K562 (cell line): Measurements from ENCODE around the gene LIFR.

Experiments
- CBX5 ChIP-seq: IDR thresholded peaks from 2 replicates; pipeline ENCODE4 v1.6.1; 2014; ENCODE audit warnings: low read depth, borderline replicate concordance
- CTCF ChIP-seq, 3 experiments: IDR thresholded peaks in 2 of 3; conservative IDR thresholded peaks in 1 of 3; 2 replicates each; pipeline ENCODE4 v1.5.1; 2011 to 2012; ENCODE audit warnings: low read length in 3 of 3, mild to moderate bottlenecking in 3 of 3, control low read depth in 2 of 3, improper control_type of control experiment in 1 of 3, inconsistent platforms in 1 of 3, low read depth in 1 of 3, mixed read lengths in 1 of 3, moderate library complexity in 1 of 3; ENCODE audit not compliant: insufficient read depth in 2 of 3
- EZH2 ChIP-seq: IDR thresholded peaks from 2 replicates; pipeline ENCODE4 v1.6.1; 2012; ENCODE audit warnings: low read depth, mild to moderate bottlenecking, inconsistent platforms, low read length, borderline replicate concordance
- NCOR1 ChIP-seq: fragments of 450-650 bp; IDR thresholded peaks from 2 replicates; pipeline ENCODE4 v1.6.1; 2016; ENCODE audit warnings: mild to moderate bottlenecking, moderate library complexity
- POLR2A ChIP-seq: fragments of 450-650 bp; conservative IDR thresholded peaks from 2 replicates; pipeline ENCODE4 v1.6.1; 2016
- POLR2AphosphoS5 ChIP-seq: IDR thresholded peaks from 2 replicates; pipeline ENCODE4 v1.6.1; 2011; ENCODE audit warnings: mild to moderate bottlenecking, low read depth, low read length, moderate library complexity; ENCODE audit not compliant: control insufficient read depth, insufficient read depth
- RAD21 ChIP-seq, 2 experiments: fragments of 250-450 bp in 1 of 2; fragments of 450-650 bp in 1 of 2; sonication (Bioruptor Pico) in 1 of 2; formaldehyde crosslinking in 1 of 2; IDR thresholded peaks in 1 of 2; conservative IDR thresholded peaks in 1 of 2; 2 replicates each; pipeline versions ENCODE4 v1.4.0 to v1.8.0; 2020 to 2022; ENCODE audit warnings: mild to moderate bottlenecking in 2 of 2, moderate library complexity in 1 of 2
- RBM25 ChIP-seq: fragments of 200-400 bp; formaldehyde crosslinking; IDR thresholded peaks from 2 replicates; pipeline ENCODE4 v1.6.1; 2018; ENCODE audit warnings: low read length, low read depth, moderate library complexity; ENCODE audit not compliant: severe bottlenecking
- TCFL5 ChIP-seq: fragments of 250-450 bp; sonication (Bioruptor Pico); conservative IDR thresholded peaks from 2 replicates; pipeline ENCODE4 v1.6.1; 2021; ENCODE audit warnings: mild to moderate bottlenecking, moderate library complexity, matching md5 sums
- YY1 ChIP-seq, 3 experiments: IDR thresholded peaks; 2 replicates each; pipeline ENCODE4 v1.6.1; 2011; ENCODE audit warnings: low read length in 2 of 3, mild to moderate bottlenecking in 2 of 3, moderate library complexity in 2 of 3, borderline replicate concordance in 1 of 3, control low read depth in 1 of 3, low read depth in 1 of 3; ENCODE audit not compliant: insufficient read depth in 3 of 3, insufficient replicate concordance in 2 of 3, control insufficient read depth in 1 of 3, insufficient read length in 1 of 3; ENCODE audit errors: extremely low read depth in 1 of 3

- TF ChIP-seq TCFL5 (no peak), NCOR1 (no peak), RAD21 (CRISPR knock-in tag; conservative IDR thresholded peaks at IDR 0.05 in 1 of 2, IDR thresholded peaks at IDR 0.05 in 1 of 2) (no peak), CTCF (IDR thresholded peaks at IDR 0.05 in 2 of 3, conservative IDR thresholded peaks at IDR 0.05 in 1 of 3; ENCODE audit: insufficient read depth in 2 of 3, low read depth in 1 of 3, low read length in 3 of 3) (no peak), POLR2A (no peak), EZH2 (no peak), YY1 (IDR thresholded peaks at IDR 0.05; ENCODE audit: borderline replicate concordance in 1 of 3, control insufficient read depth in 1 of 3, extremely low read depth in 1 of 3, insufficient read depth in 3 of 3, insufficient read length in 1 of 3, insufficient replicate concordance in 2 of 3, low read depth in 1 of 3, low read length in 2 of 3) (no peak), CBX5 (no peak), POLR2AphosphoS5 (no peak), RBM25 (no peak)
These were observed 77.6 kb downstream of the LIFR start for GRCh38 chr5:38478878-38479277.
